Hematopoietic multipotent progenitor cell treated with erythropoietin and hydrocortisone succinate and interleukin-3 and kit ligand, for 8 days (in vitro differentiated cells): ENCODE results near the gene NPY1R.

ENCODE experiments used
- DNase-seq: peaks from one replicate; pipeline ENCODE4 v3.0.0-alpha.2; 2015

NPY1R gene

DNA sequence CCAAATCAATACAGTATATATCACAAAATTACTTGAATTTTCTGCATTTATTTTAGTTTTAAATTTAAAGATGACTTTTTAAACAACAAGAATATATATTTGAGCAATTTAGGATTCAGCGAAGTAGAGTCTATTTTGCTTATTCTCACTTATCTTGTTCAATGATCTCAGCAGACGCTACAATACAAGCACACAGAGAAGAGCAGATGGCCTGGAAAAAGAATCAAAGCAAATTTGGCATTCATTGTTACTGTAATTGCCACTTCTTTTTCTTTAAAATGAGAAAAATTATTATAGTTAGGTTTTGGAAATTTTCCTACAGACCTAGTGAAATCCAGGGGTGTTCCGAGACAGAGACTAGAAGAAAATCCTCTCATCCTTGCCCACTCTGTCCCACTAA, 57.5 kb downstream of the NPY1R start:
- no peak for DNase-seq
